ENCODE results near the gene TLK1. TPM values are rescaled to one million over a fixed set of nuclear protein-coding genes. Genes with fewer than 3 reads are reported as not detected.

Gene TLK1
- total and polyA plus RNA-seq, 4 donors = 8.5 to 54.4 (median 27.3) TPM

DNA sequence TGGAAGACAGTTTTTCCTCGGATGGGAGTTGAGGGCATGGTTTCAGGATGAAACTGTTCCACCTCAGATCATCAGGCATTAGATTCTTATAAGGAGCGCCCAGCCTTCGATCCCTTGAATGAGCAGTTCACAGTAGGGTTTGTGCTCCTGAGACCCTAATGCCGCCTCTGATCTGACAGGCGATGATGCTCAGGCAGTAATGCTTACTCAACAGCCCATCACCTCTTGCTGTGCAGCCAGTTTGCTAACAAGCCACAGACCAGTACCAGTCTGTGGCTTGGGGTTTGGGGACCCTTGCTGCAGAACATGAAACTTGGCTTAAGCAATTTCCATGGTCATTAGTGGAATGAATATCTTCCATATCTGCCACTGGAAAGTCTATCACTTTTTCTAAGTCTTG, 175.3 kb downstream of the TLK1 start:
- DNase-seq = no peak
- no peak overlapping the region for H3K4me3 ChIP-seq
- peaks cover 0 to 9% (median 0%) of the 10 kb centered on the region in 3 donors for H3K27me3 ChIP-seq (ENCODE audit: control insufficient read depth in 3 of 3, insufficient read depth in 3 of 3, low read length in 2 of 3)
- H3K4me1 ChIP-seq (ENCODE audit: control insufficient read depth in 5 of 5, insufficient read depth in 5 of 5, low read length in 5 of 5) = no peaks in the 10 kb centered on the region
- TF ChIP-seq, protein P1, sequence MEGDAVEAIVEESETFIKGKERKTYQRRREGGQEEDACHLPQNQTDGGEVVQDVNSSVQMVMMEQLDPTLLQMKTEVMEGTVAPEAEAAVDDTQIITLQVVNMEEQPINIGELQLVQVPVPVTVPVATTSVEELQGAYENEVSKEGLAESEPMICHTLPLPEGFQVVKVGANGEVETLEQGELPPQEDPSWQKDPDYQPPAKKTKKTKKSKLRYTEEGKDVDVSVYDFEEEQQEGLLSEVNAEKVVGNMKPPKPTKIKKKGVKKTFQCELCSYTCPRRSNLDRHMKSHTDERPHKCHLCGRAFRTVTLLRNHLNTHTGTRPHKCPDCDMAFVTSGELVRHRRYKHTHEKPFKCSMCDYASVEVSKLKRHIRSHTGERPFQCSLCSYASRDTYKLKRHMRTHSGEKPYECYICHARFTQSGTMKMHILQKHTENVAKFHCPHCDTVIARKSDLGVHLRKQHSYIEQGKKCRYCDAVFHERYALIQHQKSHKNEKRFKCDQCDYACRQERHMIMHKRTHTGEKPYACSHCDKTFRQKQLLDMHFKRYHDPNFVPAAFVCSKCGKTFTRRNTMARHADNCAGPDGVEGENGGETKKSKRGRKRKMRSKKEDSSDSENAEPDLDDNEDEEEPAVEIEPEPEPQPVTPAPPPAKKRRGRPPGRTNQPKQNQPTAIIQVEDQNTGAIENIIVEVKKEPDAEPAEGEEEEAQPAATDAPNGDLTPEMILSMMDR (IDR thresholded peaks at IDR 0.05; ENCODE audit: control extremely low read depth, extremely low read depth) = no peak
- no peaks in the 10 kb centered on the region for H3K9me3 ChIP-seq (ENCODE audit: control insufficient read depth in 4 of 4, insufficient read depth in 3 of 4, low read length in 3 of 4)
- no peak overlapping the region for H3K9ac ChIP-seq (ENCODE audit: insufficient read depth in 1 of 2, low read length in 2 of 2)
- 91 to 96% methylated on average over 5 of the region's 5 CpGs for WGBS, 2 donors
- no peaks in the 10 kb centered on the region for H3K36me3 ChIP-seq (ENCODE audit: control insufficient read depth in 4 of 4, insufficient read depth in 4 of 4, low read length in 4 of 4)
- H3K27ac ChIP-seq (ENCODE audit: low read depth in 1 of 2, low read length in 1 of 2) = no peak overlapping the region
- ATAC-seq (ENCODE audit: insufficient read depth, low FRiP score) = no peak

DNA sequence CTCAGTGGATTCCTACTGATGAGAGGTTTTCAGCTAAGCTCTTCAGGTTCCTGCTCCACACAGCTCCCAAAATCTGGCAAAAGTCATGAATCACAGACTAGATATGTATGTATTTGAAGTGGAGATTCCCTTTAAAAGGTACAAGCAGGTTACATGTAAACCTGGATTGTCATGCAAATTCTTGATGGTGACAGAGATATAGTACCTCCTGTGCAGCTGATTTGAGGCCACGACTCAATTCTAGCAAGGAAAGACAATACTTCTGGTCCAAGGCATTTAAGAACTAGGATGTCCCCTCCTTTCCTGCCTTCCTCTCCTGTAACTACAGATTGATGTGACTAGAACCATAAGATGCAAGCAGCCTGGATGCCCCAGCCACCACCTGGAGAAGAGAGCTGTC, 176.6 kb downstream of the TLK1 start:
- Histone ChIP-seq H3K9ac (ENCODE audit: insufficient read depth in 1 of 2, low read length in 2 of 2) (no peak overlapping the region), H3K36me3 (ENCODE audit: control insufficient read depth in 4 of 4, insufficient read depth in 4 of 4, low read length in 4 of 4) (no peaks in the 10 kb centered on the region), H3K4me3 (no peak overlapping the region), H3K27me3 (ENCODE audit: control insufficient read depth in 3 of 3, insufficient read depth in 3 of 3, low read length in 2 of 3) (peaks cover 0 to 9% (median 0%) of the 10 kb centered on the region in 3 donors), H3K9me3 (ENCODE audit: control insufficient read depth in 4 of 4, insufficient read depth in 3 of 4, low read length in 3 of 4) (no peaks in the 10 kb centered on the region), H3K4me1 (ENCODE audit: control insufficient read depth in 5 of 5, insufficient read depth in 5 of 5, low read length in 5 of 5) (no peaks in the 10 kb centered on the region), H3K27ac (ENCODE audit: low read depth in 1 of 2, low read length in 1 of 2) (no peak overlapping the region)
- TF ChIP-seq, protein P1 (IDR thresholded peaks at IDR 0.05; ENCODE audit: control extremely low read depth, extremely low read depth) = no peak
- DNase-seq (no peak), ATAC-seq (ENCODE audit: insufficient read depth, low FRiP score) (no peak)
- 36 to 40% methylated on average over 1 of the region's 1 CpG for WGBS, 2 donors

DNA sequence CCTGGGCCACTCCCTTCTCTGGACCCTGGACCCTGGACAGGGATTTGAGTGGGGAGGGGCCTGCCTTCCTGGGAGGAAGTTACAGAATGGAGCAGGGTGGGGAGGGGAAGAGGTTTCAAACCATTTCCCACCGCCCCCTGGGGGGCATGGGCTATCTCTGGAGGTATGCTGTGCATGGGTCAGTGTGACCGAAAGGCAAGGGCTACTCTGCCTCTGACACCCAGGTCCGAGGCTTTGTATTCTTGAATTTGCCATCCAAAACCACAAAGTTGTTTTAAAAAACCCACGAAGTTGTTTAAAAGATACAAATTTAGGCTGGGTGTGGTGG, 184.8 kb downstream of the TLK1 start:
- Histone ChIP-seq H3K4me1 (ENCODE audit: control insufficient read depth in 5 of 5, insufficient read depth in 5 of 5, low read length in 5 of 5) (peaks cover 0 to 2% (median 0%) of the 10 kb centered on the region in 5 donors), H3K4me3 (no peak overlapping the region), H3K36me3 (ENCODE audit: control insufficient read depth in 4 of 4, insufficient read depth in 4 of 4, low read length in 4 of 4) (no peaks in the 10 kb centered on the region), H3K27me3 (ENCODE audit: control insufficient read depth in 3 of 3, insufficient read depth in 3 of 3, low read length in 2 of 3) (peaks cover 0 to 2% (median 0%) of the 10 kb centered on the region in 3 donors), H3K27ac (ENCODE audit: low read depth in 1 of 2, low read length in 1 of 2) (no peak overlapping the region), H3K9me3 (ENCODE audit: control insufficient read depth in 4 of 4, insufficient read depth in 3 of 4, low read length in 3 of 4) (no peaks in the 10 kb centered on the region), H3K9ac (ENCODE audit: insufficient read depth in 1 of 2, low read length in 2 of 2) (no peak overlapping the region)
- WGBS, 2 donors = 72 to 73% methylated on average over 4 of the region's 4 CpGs
- no peak for ATAC-seq (ENCODE audit: insufficient read depth, low FRiP score)
- no peak for DNase-seq
- TF ChIP-seq, protein P1 (IDR thresholded peaks at IDR 0.05; ENCODE audit: control extremely low read depth, extremely low read depth) = no peak

All from lung (tissue), 12 donors.